Fibroblast of pulmonary artery (primary cell): Measurements from ENCODE around the gene TMBIM1.

Source experiments
- DNase-seq: peaks from one replicate; pipeline ENCODE4 v3.0.0-alpha.2; 2010; ENCODE audit warnings: low read depth
- H3K4me3 ChIP-seq: replicated peaks from 2 replicates; pipeline ENCODE4 v1.5.1; 2011; ENCODE audit warnings: low read depth, mild to moderate bottlenecking, control low read depth, low read length, moderate library complexity
- TF ChIP-seq, protein P1 (sequence below): IDR thresholded peaks from 2 replicates; pipeline ENCODE4 v1.5.1; 2011; ENCODE audit warnings: mild to moderate bottlenecking, control low read depth, low read length, inconsistent platforms; ENCODE audit errors: missing control alignments

TMBIM1 gene

GRCh38 chr2:218290316-218291261 is 1.7 kb downstream of the TMBIM1 start:
- DNase-seq = no peak
- H3K4me3 ChIP-seq = peak overlapping the region; percentile 89
- TF ChIP-seq, protein P1, sequence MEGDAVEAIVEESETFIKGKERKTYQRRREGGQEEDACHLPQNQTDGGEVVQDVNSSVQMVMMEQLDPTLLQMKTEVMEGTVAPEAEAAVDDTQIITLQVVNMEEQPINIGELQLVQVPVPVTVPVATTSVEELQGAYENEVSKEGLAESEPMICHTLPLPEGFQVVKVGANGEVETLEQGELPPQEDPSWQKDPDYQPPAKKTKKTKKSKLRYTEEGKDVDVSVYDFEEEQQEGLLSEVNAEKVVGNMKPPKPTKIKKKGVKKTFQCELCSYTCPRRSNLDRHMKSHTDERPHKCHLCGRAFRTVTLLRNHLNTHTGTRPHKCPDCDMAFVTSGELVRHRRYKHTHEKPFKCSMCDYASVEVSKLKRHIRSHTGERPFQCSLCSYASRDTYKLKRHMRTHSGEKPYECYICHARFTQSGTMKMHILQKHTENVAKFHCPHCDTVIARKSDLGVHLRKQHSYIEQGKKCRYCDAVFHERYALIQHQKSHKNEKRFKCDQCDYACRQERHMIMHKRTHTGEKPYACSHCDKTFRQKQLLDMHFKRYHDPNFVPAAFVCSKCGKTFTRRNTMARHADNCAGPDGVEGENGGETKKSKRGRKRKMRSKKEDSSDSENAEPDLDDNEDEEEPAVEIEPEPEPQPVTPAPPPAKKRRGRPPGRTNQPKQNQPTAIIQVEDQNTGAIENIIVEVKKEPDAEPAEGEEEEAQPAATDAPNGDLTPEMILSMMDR = no peak

DNA sequence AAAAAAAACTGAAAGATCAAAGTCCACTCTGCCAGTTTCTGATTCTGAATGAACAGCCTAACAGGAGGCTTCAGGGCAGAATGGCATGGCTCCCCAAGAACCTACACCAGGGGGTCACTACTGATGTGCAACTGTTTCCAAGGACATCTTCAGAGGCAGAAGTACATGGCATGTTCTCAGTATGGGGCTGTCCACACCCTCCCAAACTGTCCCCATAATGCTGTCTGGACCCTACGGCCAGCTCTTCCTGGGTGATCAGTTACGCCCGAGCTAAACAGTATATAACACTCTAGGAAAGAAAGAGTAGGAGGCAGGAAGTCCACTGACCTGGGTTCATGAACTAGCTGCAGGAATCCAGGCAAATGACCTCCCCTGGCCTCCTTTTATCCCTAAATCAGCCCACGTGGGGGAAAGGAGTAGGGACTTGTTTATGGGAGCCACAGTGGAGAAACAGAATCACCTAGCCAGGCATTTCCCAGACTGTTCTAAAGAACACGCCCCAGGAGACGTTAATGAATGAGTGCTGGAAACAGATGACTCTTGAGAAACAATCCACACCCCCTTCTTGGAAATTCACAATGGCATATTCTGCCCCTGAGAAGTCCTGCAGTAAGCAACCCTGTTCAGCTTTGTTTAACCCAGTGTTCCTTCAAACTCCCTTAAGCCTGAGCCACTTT is 2.5 kb downstream of the TMBIM1 start:
- DNase-seq = peak; percentile 67
- TF ChIP-seq, protein P1 = no peak
- H3K4me3 ChIP-seq = peak overlapping the region; percentile 89

- DNase-seq = peak; percentile 97
- TF ChIP-seq, protein P1 = no peak
- peak overlapping the region; percentile 54 for H3K4me3 ChIP-seq
Measured at GRCh38 chr2:218286570-218287459, 5.5 kb downstream of the TMBIM1 start.

DNA sequence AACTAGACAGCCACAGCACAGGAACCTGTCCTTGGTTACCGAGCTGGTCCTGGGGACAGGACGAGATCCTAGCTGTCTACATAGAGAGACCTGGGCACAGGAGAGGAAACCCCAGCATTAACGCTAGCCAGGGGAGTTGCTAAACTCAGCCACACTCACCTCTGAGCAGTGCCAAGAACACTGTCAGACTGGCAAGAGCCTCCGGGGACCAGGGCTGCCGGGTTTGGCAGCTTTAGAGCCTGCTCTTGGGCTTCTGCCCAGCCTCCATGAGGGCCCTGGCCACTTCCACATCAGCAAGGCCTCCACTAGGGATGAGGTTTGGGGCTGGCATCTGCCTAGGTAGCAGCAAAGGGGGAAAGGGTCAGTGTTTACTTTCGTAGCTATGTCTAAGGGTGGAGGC is 6.7 kb downstream of the TMBIM1 start:
- TF ChIP-seq, protein P1 = no peak
- peak; percentile 70 for DNase-seq
- H3K4me3 ChIP-seq = peak overlapping the region; percentile 54

GRCh38 chr2:218284106-218284811 is 8.0 kb downstream of the TMBIM1 start:
- TF ChIP-seq, protein P1 = no peak
- H3K4me3 ChIP-seq = no peak overlapping the region
- DNase-seq = peak; percentile 67
